Posterior cingulate gyrus (tissue), 11 donors: ENCODE results near the gene PHKB.
A peak's percentile ranks its signal among the peaks of the same experiment; 100 is the strongest.
"Not testable (repeated sequence)": the region's sequence is repeated elsewhere in the genome, so short reads cannot be mapped to it uniquely, and the experiment has no call there.

Source experiments
- DNase-seq, 10 donors: peaks; one replicate each; pipeline versions ENCODE4 v3.0.0 to v3.0.0-alpha.2; 2020 to 2021; ENCODE audit warnings: mixed read lengths in 3 of 10
- intact Hi-C: fragments of 100-400 bp; cut with DNase I; formaldehyde crosslinking; loops from one replicate; pipeline ENCODE4 v1.15.1; 2023

Gene PHKB

GRCh38 chr16:47468070-47468689 lies 7.0 kb downstream of the PHKB start:
- intact Hi-C loops, DNase-seq: not testable (repeated sequence)

GRCh38 chr16:47469227-47469626 lies 8.1 kb downstream of the PHKB start:
- intact Hi-C loops: no loop called here
- DNase-seq: no peak

- intact Hi-C loops: no loop called here
- no peak for DNase-seq
Observed at GRCh38 chr16:47470211-47470610, 9.1 kb downstream of the PHKB start.

GRCh38 chr16:47470810-47471209 lies 9.7 kb downstream of the PHKB start:
- intact Hi-C loops: no loop called here

GRCh38 chr16:47473004-47473403 lies 11.9 kb downstream of the PHKB start:
- not testable (repeated sequence) for DNase-seq

More at GRCh38 chr16:47470810-47471209, 9.7 kb downstream of the PHKB start:
- DNase-seq: no peak

GRCh38 chr16:47473792-47474191 lies 12.7 kb downstream of the PHKB start:
- no peak for DNase-seq

More at GRCh38 chr16:47473004-47473403, 11.9 kb downstream of the PHKB start:
- intact Hi-C loops: not testable (repeated sequence)

GRCh38 chr16:47475786-47476185 lies 14.7 kb downstream of the PHKB start:
- intact Hi-C loops: no loop called here
- DNase-seq: no peak

More at GRCh38 chr16:47473792-47474191, 12.7 kb downstream of the PHKB start:
- intact Hi-C loops: no loop called here

GRCh38 chr16:47476654-47477345 lies 15.7 kb downstream of the PHKB start:
- no peak for DNase-seq
- intact Hi-C loops: no loop called here

- intact Hi-C loops: no loop called here
- no peak for DNase-seq
Observed at GRCh38 chr16:47477679-47478078, 16.5 kb downstream of the PHKB start.

- no peak for DNase-seq
- intact Hi-C loops: no loop called here
Observed at GRCh38 chr16:47480410-47480809, 19.3 kb downstream of the PHKB start.

- intact Hi-C loops: no loop called here
- DNase-seq: no peak
Observed at GRCh38 chr16:47481698-47482374, 20.7 kb downstream of the PHKB start.

- no peak for DNase-seq
- intact Hi-C loops: no loop called here
Observed at GRCh38 chr16:47483616-47484015, 22.5 kb downstream of the PHKB start.

- intact Hi-C loops: no loop called here
- DNase-seq: no peak
Observed at GRCh38 chr16:47486856-47487255, 25.7 kb downstream of the PHKB start.

GRCh38 chr16:47488051-47488450 lies 26.9 kb downstream of the PHKB start:
- DNase-seq: no peak
- intact Hi-C loops: no loop called here

- intact Hi-C loops: no loop called here
- DNase-seq: no peak
Observed at GRCh38 chr16:47490471-47490870, 29.3 kb downstream of the PHKB start.

- intact Hi-C loops: no loop called here
- no peak for DNase-seq
Observed at GRCh38 chr16:47492036-47492427, 30.9 kb downstream of the PHKB start.

GRCh38 chr16:47492428-47493377 lies 31.6 kb downstream of the PHKB start:
- peak in 2 of 10 donors; percentile 17 to 64 for DNase-seq
- intact Hi-C loops: no loop called here

GRCh38 chr16:47493381-47494337 lies 32.5 kb downstream of the PHKB start:
- intact Hi-C loops: no loop called here

GRCh38 chr16:47499080-47499699 lies 38.1 kb downstream of the PHKB start:
- no peak for DNase-seq
- intact Hi-C loops: no loop called here

More at GRCh38 chr16:47493381-47494337, 32.5 kb downstream of the PHKB start:
- DNase-seq: no peak
